Activated CD8-positive, alpha-beta memory T cell treated with anti-CD3 and anti-CD28 coated beads, Interleukin-2, amount 50 U/mL, for 4 hours (primary cell): Measurements from ENCODE around the gene PTTG1IP.

Source experiments
- DNase-seq: peaks from one replicate; pipeline ENCODE4 v3.0.0-alpha.2; 2020

PTTG1IP gene

GRCh38 chr21:44908908-44909307 lies 35.4 kb upstream of the PTTG1IP start:
- no peak for DNase-seq

DNA sequence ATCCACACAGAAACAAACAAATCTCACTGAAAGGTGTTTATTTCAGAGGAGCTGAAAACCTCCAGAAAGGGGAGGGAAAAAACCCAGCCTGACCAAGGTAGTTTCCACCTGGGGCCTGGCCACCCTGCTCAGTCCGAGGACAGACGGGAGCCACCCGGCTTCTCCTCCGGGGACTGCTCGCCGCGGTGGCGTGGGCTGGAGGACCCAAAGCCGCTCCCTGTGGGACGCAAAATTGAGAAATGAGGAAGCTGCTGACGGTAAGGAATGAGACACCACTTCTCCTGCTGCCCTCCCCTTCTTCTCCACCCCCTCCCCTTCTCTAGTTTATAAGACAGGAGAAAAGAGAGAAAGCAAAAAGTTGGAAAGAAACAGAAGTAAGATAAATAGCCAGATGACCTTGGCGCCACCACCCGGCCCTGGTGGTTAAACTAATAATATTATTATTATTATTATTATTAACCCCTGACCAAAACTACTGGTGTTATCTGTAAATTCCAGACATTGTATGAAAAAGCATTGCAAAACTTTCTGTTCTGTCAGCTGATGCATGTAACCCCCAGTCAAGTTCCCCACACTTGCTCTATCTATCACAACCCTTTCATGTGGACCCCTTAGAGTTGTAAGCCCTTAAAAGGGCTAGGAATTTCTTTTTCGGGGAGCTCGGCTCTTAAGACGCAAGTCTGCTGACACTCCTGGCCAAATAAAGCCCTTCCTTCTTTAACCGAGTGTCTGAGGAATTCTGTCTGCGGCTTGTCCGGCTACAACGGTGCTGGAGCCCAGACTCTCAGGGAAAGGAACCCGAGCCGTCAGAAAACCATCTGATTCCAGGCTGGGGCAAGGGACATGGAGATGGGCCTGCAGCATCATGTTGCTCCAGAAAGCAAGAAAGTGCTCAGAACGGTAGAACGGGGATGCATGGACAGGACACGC lies 34.7 kb upstream of the PTTG1IP start:
- no peak for DNase-seq

GRCh38 chr21:44907225-44907965 lies 33.9 kb upstream of the PTTG1IP start:
- no peak for DNase-seq

GRCh38 chr21:44905728-44906090 lies 32.2 kb upstream of the PTTG1IP start:
- no peak for DNase-seq

DNA sequence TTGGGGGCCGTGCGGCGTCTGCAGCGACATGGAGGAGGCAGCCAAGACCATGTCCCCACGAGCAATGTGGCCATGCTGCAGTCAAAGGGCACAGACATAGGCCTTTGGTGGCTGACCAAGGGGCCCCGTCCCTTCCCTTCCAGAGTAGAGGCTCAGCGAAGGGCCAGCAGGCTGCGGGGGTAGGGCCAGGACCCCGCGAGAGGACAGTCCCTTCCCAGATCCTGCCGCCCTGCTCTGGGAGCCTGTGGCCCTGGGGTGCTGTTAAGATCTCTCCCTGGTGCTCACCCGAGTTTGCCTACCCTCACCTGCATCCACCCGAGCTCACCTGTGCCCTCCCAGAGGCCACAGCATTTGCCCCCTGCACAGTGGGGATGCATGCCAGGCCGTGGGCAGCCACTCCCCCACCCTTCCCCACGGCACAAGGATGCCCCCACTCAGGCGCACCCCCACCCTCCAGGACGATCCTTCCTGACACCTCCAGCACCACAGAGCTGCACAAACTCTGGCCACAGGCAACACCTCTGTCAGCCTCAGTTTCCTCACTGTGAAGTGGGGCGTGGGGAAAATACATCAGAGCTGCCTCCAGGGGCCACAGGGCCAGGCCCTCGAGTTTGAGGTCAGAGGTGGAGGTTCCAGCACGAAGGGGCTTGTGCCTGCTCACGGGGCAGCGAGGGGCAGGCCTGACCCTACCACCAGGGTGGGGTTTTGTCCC lies 31.7 kb upstream of the PTTG1IP start:
- DNase-seq = no peak

DNA sequence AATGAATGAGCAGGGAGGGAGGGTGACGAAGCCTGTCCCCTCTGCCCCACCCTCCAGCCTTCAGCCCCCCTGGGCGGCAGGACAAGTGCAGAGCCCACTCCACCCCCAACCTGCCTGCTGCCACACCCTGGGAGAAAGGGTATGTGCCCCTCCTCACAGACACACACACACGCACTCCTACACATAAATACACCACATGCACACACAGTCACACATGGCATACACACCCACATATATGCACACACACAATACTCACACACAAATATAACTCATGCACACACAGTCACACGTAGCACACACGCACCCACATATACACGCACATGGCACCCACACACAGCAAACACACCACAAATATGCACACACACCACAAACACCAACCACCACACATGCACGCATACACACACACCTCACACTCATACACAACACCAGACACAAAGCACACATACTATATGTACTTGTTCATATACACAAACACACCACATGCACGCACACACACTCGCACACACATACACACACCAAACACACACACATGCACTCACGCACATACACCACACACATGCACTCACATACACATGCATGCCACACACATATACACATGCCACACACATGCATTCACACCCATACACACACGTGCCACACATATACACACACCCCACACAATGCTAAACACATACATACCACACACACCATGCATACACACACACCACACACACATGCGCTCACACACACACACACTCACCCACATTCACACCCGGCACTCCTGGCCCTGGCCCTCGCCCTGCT lies 30.8 kb upstream of the PTTG1IP start:
- no peak for DNase-seq

DNA sequence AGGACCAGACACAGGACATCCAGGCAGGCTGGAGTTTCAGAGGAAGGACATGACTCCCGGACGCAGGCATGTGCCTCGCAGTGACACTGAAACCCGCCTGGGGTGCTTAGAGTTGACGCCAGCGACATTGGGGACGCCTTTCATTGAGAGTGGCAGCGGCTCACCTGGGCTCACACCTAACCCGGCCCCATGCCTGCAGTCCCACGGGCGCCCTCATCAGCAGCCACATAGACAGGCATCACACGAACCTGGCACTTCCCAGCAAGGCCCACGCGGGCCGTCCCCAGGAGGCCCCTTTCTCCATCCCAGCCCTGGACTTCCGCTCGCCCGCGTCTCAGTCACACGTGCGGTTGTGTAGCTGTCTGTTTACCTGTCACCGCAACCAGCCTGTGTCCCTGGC lies 30.2 kb upstream of the PTTG1IP start:
- DNase-seq = no peak

DNA sequence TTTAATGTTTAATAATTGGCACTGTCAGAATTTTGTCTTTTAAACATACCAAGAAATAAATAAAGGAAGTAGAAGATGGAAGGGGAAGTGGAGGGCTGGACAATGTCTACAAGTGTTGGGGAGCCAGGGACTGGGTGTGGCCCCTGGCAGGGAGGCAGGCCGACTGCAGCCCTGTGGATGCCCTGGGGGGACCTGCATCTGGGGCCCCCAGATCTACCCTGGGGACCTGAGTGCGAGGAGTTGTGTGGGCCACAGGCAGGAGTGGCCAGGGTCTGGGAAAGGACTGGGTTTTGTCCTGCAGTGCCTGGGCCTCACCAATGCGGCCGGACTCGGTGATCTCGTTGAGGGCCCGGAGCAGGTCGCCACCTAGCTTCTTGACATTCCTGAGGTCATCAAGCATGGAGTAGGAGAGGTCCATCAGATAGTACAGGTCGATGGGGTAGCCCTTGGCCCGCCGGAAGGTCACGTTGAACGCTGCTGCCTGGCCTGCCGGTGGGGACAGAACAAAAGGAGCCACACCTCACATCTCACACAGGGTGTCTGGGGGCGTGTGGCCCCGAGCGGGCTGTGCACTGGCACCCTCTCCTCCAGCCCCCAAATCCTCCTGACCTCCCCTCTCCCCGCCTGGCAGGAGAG lies 29.7 kb upstream of the PTTG1IP start:
- no peak for DNase-seq

- DNase-seq = no peak
Observed at GRCh38 chr21:44902268-44903049, 29.0 kb upstream of the PTTG1IP start.

DNA sequence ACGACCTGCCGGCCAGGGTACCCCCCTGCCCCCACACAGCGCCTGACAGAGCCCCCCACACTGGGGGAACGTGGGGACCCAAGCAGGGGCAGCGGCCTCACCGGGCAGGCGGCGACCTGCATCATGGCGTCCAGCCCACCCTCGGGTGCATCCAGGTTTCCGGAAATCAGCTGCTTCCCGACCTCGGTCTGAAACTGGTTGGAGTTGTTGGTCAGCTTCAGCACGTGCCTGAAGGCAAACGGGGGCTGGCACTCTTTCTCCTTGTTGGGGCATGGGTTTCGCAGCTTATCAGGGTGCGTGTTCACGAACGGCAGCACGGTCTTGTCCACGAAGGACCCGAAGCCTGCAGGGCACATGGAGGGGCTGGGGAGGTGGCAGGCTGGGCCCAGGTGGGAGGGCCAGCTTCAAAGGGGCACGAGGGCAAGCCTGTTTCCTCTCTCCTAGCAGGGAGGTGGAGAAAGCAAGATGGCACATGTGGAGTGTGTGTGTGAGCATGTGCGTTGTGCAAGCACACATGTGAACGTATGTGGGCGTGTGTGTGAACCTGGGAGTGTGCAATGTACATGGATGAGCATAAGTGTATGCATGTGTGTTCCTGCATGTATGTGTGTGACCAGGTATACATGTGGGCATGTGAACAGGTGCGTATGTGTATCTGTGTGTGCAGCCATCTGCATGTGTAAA lies 28.0 kb upstream of the PTTG1IP start:
- DNase-seq = no peak

- DNase-seq = no peak
Observed at GRCh38 chr21:44900559-44901251, 27.2 kb upstream of the PTTG1IP start.

DNA sequence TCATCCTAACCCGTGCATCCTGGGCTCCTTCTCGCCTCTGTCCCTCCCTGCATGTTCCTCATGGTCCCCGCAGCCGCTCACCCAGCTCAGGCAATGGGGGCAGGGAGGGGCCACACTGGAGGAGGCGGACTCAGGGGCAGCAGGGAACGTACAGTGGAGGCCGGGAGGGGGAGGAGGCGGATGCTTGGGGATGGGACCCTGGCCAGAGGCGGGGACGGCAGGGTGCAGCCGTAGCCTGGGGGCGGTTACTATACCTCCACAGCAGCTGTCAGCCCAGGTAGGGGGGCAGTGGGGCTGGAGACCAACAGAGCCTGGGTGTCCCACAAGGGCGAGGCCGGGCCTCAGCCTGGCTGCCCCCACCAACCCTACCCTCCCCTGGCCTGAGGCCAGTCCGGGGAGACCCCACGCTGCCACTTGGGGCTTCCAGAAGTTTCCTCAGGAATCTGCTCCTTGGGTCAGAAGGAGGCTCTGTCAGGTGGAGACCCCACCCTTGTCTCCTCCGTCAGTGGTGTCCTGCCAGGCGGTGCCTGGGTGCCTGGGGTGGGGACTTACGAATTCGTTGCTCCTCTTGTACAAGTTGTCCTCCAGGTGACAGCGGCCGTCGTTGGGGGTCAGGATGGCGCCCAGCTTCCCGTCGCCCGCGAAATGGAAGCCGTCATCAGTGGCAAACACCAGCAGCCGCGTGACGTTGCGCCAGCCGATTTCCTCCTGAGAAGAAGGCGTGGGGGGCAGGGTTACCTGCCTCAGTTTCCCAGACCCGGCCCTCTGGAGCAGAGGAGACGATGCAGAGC lies 26.5 kb upstream of the PTTG1IP start:
- DNase-seq = no peak

DNA sequence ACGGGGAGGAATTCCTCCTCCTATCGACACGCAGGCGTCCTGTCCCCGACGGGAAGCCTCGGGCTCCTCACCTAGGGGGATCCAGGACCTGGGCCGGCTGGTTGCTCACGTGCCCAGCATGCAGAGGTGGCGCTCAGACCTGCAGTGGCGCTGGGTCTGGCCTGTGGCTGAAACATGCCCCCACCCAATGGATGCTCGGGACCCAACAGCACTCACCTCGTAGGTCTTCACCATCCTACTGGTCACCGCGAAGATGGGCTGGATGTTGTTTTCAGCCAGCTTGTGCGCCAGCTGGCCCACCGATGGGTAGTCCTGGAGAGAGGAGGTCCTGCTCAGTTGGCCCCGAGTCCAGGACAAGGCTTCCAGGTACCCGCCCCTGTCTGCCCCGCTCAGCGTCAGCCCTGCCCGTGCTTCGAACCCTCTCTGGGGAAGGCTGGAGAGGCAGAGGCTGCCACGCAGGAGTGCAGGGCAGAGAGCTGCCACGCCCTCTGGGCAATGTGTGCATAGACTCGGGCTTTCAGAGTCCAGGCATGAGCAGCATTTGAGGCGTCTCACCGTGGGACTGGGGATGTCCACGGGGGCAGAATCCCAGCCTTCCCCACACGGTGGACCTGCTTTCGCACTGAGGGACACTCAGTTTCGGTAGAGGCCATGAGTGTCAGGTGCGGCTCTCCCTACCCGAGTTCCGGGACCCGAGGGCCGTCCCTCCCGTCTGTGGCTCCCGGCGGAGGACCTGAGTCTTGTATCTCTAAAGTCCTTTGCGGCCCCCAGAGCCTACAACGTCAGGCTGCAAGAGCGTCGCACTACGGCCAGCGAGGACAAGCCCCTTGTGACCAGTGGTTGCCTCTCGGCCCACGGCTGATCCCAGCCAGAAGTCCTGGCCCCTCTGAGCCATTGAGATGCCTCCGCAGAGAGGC lies 25.6 kb upstream of the PTTG1IP start:
- no peak for DNase-seq

GRCh38 chr21:44898011-44898488 lies 24.6 kb upstream of the PTTG1IP start:
- DNase-seq = no peak

- DNase-seq = no peak
Observed at GRCh38 chr21:44897326-44898010, 24.0 kb upstream of the PTTG1IP start.

DNA sequence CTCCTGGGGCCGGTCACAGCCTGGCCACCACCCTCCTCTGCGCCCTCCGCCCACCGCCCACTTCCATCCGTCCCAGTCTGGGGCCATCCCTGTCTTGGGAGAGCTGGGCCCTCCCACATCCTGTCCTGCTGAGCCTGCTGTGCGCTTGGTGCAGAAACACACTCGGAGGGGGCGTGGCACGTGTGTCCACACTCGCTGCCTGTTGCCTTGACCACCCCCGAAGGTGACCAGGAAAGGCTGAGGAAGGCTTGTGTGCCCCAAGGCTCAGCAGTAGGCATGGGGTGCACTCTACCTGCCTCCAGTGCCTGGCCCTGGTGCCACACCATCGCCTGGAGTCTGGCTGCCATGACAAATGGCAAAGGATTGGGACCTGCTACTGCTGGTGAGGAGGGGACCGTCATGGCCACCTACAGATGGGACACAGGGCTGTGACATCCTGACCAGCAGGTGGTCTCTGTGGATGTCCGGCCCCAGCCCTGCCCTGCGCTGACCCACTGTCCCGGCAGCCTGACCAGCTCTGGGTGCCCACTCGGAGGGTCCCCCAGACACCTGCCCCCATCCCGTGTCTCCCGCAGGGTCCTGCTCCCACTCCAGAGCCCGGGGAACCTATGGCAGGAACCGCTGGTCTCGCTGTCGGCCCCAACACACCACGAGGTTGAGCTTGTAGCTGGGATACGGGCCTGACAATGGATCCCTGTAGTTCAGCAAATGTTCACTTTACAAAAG lies 23.2 kb upstream of the PTTG1IP start:
- no peak for DNase-seq

GRCh38 chr21:44895859-44896258 lies 22.4 kb upstream of the PTTG1IP start:
- DNase-seq = no peak
